Stimulated activated CD8-positive, alpha-beta memory T cell treated with anti-CD3 and anti-CD28 coated beads, Interleukin-4, amount 100 ng/mL, for 48 hours (primary cell): ENCODE data around the gene GSTK1.
A peak's percentile ranks its signal among the peaks of the same experiment; 100 is the strongest.
"Not testable (repeated sequence)": the region's sequence is repeated elsewhere in the genome, so short reads cannot be mapped to it uniquely, and the experiment has no call there.

ENCODE experiments used
- DNase-seq: peaks from one replicate; pipeline ENCODE4 v3.0.0-alpha.2; 2020

GSTK1 gene

DNA sequence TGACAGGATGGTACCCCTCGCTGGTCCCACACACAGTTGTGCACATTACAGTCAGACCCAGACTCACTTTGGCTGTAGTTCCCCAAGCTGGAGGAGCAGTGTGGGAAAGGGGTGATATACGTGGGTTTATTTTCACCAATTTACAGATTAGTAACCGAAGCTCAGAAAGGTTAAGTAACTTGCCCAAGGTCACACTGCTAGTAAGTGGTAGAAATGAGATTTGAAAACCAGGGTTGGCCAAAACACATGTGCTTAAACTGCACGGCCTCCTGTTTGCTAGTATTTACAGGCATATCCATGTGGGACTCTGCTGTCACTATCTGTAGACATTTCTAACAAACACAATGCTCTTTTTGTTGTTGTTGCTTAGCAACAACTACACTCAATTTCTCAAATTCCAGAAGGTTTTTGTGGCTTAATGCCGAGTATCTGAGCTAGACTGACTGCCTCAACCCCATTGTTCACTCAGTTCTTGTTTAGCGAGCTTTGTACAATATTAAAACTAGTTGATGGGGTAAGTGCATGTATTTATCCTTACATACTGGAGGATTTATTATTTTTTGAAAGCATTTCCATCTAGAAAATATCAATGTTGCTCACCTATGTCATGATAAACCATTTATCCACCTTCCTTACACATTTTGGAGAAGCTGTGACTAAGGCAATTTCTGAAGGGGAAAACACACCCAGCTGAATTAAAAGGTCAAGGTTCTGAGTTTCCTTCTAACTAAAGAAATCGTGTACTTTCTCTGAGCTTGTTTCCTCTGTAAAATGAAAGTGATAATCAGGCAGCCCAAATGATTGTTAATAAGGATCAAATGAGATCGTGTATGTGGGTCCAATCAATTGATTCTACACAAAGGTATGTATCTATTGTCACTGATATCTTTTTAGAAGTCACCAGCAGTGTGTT lies 16.2 kb downstream of the GSTK1 start:
- DNase-seq = no peak

DNA sequence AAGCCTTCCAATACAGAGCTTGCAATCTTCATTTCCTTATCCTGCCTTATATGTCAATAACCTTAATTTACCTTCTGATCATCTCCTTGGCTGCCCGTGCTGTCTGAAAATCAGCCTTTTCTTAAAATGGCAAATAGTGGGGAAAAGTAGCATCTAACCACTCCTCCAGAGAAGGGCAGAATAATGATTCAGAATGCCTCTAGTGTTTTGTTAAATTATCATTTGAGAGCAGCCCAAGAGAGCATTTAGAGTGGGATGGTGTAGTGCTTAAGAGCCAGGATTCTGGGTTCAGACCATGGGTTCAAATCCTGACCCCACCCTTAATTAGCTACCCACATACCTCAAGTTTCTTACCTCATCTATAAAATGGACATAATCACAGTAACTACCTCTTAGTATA lies 16.9 kb downstream of the GSTK1 start:
- no peak for DNase-seq

DNA sequence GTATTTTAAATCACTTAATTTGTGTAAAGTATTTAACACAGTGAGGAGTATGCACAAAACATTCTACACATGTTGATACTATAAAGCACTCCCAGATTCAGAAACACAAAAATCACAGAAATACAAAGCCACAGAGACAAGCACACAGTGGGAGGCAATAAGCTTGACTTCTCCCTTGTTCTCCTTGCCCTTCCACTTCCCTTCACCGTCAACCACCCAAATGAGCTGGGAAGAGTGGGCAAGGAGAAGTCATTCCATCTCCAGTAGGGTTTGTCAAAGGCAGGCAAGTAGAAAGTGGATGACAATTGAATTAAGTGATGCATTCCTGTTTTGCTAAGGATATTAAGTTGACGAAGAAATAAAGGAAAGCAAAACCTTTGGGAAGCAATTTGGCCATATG lies 17.3 kb downstream of the GSTK1 start:
- DNase-seq = no peak

DNA sequence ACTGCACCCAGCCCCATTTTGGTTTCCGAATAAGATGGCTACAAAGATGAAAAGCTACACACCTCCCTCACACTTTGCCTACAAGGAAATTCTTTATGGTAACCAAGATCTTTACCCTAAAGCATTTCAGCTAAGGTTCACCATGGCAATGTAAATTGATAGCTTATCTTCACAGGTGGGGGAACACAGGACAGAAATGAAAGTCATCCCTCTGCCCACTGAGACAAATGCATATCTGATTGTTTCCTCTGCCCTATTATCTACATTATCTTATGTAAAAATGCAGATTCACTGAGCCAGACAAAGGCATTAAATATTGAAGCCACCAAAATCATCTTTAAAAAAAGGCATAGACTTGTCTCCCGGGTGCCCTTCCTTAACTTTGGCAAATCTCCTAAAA lies 18.3 kb downstream of the GSTK1 start:
- no peak for DNase-seq

DNA sequence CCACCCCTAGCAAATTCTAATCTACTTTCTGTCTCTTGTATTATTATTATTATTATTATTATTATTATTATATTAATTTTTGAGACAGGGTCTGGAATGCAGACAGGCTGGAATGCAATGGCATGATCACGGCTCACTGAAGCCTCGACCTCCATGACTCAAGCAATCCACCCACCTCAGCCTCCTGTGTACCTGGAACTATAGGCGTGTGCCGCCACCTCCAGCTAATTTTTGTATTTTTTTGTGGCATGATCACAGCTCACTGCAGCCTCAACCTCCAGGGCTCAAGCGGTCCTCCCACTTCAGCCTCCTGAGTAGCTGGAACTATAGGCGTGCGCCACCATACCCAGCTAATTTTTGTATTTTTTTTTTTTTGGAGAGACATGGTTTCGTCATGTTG lies 18.9 kb downstream of the GSTK1 start:
- no peak for DNase-seq

DNA sequence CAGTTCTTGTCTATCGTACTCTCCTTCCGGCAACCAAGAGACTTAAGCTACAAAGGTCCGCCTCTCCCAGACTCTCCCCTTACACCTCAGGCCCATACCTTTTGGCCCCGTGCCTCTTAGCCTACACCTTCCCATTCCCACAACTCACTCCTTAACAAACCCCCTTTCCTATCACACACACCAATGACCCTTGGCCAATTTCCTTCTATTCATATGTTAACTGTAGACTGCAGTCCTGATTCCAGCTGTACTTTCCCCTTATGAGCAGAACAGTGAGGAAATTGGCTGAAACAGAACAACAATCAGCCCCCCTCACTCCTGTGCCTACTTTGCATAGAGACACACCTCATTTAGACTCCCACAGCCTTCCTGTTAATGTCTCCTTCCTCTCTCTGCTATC lies 20.1 kb downstream of the GSTK1 start:
- DNase-seq = no peak

DNA sequence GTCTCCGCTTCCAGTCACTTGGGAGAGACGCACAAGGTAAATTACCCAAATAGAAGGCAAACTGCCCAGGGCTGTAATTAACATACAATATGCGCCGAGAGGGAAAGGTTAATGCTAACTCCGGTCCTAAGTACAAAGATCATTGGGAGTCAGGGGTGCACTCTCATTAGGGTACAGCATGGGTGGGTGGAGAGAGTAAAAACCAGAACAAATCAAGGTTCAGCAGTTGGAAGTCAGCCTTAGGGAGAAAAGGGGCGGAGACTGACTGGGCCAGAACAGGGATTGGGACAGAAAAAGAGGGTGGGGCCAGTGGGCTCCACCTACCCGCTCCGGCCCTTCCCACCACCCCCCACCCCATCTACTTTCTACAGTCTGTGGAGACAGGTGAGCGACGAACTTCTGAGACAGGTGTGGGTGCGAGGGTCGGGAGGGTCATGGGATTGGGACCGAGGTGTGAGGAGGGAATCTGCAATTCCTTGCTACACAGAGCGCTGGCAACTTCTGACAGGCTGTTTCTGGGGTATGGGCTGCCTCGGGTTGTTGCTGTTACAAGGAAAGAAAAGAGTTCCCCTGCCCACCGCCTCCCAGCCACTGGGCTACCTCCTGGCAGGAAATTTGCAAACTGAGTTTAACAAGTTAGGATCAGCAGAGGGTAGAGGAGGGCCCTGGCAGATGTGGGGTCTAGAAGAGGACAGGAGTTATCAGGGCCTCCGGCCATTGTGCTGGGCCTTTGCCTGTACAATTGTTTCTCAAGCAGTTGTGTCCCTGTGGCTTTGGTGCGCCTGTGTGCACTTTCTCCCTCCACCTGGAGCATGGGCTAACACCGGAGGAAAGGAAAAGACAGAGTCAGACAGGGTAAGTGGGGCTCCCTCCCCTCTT lies 21.6 kb downstream of the GSTK1 start, which contains the start of gene TMEM139:
Gene TMEM139 (plus strand): TSS at position 368 of the 879 bp plus-strand sequence. CDS start 1,000 bp downstream, outside the sequence.
- DNase-seq = no peak

DNA sequence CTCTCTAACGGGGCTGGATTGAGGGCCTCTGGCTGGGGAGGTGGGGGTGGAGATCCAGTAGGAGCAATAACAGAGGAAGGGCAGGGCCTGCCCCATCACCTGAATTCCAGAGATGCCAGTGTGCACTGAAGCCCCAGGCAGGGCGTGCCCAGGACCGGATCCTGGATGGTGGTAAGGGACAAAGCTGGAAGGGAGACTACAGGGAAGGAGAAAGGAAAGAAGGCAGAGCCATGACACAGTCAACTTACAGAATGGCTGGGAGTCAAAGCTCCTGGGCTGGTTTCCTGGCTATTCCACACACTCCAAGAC lies 22.2 kb downstream of the GSTK1 start:
- no peak for DNase-seq

DNA sequence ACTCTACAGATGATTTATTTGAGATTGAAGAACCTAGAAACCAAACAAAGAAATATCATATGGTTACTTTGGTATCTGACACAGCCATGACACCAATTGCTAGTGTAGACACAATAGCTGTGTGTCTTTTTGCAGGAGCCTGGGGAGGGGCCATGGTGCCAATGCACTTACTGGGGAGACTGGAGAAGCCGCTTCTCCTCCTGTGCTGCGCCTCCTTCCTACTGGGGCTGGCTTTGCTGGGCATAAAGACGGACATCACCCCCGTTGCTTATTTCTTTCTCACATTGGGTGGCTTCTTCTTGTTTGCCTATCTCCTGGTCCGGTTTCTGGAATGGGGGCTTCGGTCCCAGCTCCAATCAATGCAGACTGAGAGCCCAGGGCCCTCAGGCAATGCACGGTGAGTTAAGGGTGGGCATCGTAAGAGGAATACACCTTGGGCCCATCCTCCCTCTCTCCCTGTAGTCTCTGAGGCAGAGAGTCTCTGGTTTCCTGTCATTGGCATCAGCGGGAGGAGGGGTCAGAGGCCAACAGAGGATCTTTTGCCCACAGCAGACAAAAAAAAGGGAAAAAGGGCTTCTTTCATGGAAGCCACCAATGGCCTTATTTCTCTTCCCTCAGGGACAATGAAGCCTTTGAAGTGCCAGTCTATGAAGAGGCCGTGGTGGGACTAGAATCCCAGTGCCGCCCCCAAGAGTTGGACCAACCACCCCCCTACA lies 22.7 kb downstream of the GSTK1 start:
- no peak for DNase-seq

DNA sequence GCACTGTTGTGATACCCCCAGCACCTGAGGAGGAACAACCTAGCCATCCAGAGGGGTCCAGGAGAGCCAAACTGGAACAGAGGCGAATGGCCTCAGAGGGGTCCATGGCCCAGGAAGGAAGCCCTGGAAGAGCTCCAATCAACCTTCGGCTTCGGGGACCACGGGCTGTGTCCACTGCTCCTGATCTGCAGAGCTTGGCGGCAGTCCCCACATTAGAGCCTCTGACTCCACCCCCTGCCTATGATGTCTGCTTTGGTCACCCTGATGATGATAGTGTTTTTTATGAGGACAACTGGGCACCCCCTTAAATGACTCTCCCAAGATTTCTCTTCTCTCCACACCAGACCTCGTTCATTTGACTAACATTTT lies 23.3 kb downstream of the GSTK1 start:
- DNase-seq = no peak

DNA sequence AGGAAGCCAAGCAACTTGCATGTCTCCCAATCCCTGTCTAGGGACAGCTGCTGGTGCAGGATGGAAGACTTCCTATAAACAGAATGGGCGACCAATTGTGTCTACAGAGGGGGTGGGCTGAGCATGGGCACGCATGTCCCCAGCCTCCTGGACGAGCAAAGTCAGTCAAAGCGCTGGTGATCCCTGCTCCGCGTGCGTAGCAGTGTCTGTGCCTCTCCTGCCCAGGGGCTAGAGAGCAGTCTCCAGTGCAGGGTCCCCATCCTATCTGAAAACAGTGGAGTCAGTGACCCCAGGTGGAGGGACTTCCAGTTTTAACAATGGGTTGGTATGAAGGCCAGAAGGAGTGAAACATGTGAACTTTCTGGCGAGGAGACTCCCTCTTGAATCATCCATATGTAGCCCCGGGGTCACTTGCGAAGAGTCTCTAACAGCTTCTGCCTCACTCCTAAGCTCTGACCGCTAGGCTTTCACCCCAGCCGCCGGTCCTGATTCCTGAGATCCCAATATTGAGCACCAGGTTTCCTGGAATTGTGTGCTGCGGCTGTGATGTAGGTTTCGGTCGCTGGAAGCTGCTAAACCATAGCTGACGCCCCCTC lies 24.2 kb downstream of the GSTK1 start:
- DNase-seq = no peak

DNA sequence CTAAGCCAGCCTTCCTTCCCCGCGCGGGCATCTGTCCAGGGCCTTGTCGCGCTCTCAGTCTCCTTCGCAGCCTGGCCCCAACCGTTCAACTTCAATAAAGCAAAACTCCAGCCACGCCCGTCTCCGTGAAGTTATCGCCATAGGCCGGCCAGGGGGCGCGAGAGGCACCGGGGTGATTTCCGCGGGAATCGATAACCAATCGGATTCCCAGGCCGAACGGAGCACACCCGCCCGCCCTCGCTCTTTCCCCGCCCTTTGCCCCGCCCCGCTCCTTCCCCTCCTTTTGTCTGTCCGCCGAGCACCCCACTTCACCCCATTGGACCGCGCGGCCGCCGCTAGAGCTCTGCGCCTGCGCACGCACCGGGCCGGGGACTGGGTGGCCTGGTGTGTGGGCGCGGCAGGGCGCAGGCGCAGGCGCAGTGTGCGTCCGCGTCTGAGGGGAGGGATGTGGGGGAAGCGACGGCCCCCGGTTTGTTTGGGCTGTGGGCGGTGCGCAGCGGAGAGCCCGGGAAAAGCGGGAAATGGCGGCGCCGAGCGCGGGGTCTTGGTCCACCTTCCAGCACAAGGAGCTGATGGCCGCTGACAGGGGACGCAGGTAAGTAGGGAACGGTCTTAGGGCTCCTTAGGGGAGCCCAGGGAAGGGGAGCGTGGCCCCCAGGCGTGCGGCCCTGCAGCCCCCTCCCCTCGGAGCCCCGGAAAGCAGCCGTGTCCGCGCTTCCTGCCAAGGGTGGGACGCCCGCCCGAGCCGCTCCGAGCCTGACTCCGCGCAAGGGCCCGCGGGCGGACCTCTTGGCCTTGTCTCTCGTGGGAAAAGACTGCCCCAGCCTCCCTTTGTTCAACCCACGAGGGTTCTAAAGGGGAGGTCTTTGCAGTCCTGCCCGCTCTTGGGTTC lies 24.9 kb downstream of the GSTK1 start, which contains the start of gene CASP2:
Gene CASP2 (plus strand): TSS at position 417 of the 892 bp plus-strand sequence. CDS start 105 bp downstream, at position 522.
- peak; percentile 98 for DNase-seq

DNA sequence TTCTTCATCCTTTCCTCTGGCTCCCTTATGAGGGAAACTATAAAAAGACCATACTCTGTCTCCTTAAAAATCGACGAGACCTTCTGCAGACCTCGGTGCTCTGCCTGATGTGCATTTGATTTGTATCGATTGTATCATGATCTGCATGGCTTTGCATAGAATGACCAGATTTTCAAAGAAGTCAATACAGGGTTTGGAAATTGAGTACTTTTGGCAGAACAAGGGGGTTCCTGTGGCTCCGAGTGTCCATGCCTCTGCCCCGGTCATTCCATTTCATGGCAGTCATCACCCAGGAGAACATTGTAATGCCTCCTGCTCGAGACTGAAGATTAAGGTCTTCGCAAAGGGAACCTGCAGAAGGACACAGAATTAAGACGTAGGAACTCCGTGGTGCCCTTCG lies 25.6 kb downstream of the GSTK1 start:
- no peak for DNase-seq

DNA sequence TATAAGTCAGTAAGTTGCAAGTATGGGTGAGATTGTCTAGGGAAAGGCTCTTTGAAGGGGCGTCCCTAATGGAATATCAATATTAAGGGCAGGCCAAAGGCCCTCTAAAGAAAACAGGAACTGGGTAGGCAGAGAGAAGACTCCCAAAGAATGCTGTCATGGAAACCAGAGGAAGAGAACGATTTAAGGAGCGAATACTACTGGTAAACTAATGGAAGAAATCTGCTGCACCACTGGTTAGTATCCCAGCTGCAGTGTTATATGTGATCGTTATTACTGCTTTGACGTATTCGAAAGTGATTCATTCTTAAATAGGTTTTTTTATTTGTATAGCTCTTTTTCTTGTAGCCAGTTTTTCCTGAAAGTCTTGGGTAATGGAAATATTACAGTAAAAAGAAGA lies 26.2 kb downstream of the GSTK1 start:
- no peak for DNase-seq

DNA sequence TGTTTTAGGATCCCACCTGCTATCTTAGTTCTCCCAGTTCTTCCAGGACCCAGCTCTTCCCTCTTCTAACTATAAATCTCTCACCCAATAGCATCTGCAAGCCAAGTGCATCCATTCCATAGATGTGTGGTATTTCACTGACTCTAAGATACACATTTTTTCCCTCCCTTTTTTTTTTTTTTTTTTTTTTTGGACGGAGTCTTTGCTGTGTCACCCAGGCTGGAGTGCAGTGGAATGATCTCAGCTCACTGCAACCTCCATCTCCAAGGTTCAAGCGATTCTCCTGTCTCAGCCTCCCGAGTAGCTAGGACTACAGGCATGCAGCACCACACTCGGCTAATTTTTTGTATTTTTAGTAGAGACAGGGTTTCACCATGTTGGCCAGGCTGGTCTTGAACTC lies 26.6 kb downstream of the GSTK1 start:
- not testable (repeated sequence) for DNase-seq

DNA sequence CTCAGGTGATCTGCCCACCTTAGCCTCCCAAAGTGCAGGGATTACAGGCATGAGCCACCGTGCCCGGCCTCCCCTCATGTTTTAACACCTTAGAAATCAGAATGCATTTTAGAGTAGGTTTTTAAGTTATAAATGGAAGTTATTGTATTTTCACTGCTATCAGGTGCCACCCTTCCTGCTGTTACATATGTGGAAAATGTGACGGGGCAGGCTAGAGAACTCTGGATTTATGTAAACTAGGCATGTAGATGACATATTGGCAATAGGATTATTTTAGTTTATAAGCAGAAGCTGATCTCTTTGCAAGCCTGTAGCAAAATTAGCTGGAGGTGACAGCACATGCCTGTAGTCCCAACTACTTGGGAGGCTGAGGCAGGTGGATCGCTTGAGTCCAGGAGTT lies 27.1 kb downstream of the GSTK1 start:
- no peak for DNase-seq

DNA sequence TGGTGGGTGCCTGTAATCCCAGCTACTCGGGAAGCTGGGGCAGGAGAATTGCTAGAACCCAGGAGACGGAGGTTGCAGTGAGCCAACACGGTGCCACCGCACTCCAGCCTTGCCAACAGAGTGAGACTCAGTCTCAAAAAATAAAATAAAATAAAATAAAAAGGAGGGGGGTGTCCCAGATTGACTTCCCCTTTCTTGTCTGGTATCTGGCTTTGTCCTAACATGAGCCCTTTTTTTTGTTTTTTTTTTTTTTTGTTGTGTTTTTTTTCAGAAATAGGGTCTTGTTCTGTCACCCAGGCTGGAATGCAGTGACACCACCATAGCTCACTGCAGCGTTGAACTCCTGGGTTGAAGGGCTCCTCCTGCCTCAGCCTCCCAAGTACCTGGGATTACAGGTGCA lies 29.6 kb downstream of the GSTK1 start:
- no peak for DNase-seq

DNA sequence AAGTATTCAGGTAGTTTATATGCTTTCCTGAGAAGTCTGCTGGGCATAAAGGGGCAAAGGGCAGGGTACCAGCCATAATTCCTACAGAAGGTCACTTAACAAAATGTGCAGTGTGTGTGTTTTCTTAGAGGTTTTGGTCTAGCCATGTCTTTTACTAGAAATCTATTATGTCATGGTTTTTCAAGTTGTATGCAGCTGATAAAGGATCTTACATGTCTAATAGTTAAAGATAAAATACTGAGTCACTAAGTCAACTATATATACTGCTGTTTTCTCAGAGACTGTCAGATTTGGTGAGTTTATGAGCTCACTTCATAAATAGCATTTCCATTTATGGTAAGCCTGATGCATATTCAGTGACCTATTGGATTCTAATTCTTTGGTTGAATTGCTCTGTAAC lies 32.6 kb downstream of the GSTK1 start:
- no peak for DNase-seq

DNA sequence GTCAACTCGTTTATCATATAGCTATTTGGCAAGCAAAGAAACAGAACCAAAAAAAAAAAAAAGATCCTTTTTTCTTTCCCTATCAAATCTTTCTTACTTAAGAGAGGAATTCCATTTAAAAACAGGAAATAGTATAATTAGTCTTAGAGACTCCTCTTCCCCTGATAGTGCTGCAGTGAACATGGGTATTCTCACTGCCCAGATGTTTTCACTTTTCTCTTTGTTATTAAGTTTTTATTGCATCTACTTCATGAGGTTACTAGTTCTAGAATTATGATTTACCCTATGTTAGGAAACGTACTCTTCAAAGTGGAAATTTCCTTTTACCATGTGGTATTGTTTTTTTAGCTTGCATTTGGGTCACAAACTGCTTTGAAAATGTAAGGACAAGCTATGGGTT lies 33.4 kb downstream of the GSTK1 start:
- no peak for DNase-seq

DNA sequence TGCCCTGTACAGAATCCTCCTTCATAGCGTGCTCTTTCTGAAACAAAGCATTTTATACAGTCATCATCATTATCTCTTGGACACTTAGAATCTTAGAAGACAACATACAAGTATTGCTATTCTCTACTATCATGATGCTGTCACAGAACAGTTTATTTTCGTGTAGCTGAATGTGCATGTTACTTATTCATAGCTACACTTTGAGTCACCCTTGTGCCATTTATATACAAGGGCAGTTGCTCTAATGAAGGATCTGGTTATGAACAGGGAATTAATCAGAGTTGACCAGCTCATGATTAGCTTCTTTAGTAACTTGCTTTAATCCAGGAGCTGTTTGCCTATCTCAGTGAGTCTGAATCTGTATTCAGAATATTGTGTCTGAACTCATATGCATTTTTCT lies 36.1 kb downstream of the GSTK1 start:
- DNase-seq = no peak

DNA sequence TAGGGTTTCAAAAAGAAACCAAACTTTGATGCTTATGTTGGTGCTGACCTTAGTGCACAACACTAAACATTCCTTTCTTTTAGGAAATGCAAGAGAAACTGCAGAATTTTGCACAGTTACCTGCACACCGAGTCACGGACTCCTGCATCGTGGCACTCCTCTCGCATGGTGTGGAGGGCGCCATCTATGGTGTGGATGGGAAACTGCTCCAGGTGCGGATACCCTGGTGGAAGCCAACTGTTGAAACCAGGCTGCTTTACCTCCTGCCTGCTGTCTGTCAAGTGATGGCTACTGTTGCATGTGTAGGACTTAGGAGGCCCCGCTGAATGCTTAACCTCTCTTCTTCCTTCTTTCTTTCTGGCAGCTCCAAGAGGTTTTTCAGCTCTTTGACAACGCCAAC lies 36.6 kb downstream of the GSTK1 start:
- peak; percentile 68 for DNase-seq
